ENCODE data around the gene HSF4.

GRCh38 chr16:67157892-67158635 is 6.5 kb upstream of the HSF4 start:
- TF ChIP-seq NFRKB (IDR thresholded peaks at IDR 0.05) (no peak), BHLHE40 (IDR thresholded peaks at IDR 0.05; ENCODE audit: borderline replicate concordance) (no peak), HDGF (IDR thresholded peaks at IDR 0.05; ENCODE audit: borderline replicate concordance) (no peak)
